Liver (tissue), 9 donors: Measurements from ENCODE around the gene TPSD1. TPM values are rescaled to one million over a fixed set of nuclear protein-coding genes. Genes with fewer than 3 reads are reported as not detected.

Experiments
- DNase-seq: peaks from one replicate; pipeline ENCODE4 v3.0.0-alpha.2; 2017; ENCODE audit warnings: low spot score
- H3K27ac ChIP-seq, 2 donors: one replicate each; pipeline ENCODE4 v1.7.0; 2013; ENCODE audit warnings: inconsistent platforms in 2 of 2, low read length in 2 of 2, control low read depth in 1 of 2, low read depth in 1 of 2, mild to moderate bottlenecking in 1 of 2
- H3K27me3 ChIP-seq, 4 donors: one replicate each; pipeline versions ENCODE4 v1.6.1 to v1.7.0; 2013; ENCODE audit warnings: low read length in 3 of 4, inconsistent platforms in 1 of 4, mild to moderate bottlenecking in 1 of 4, moderate library complexity in 1 of 4; ENCODE audit not compliant: control insufficient read depth in 4 of 4, insufficient read depth in 4 of 4
- H3K36me3 ChIP-seq, 4 donors: one replicate each; pipeline versions ENCODE4 v1.6.1 to v1.7.0; 2013; ENCODE audit warnings: low read length in 3 of 4, mild to moderate bottlenecking in 3 of 4, low read depth in 1 of 4, moderate library complexity in 1 of 4; ENCODE audit not compliant: control insufficient read depth in 4 of 4, insufficient read depth in 3 of 4
- H3K4me1 ChIP-seq, 4 donors: one replicate each; pipeline versions ENCODE4 v1.6.1 to v1.7.0; 2013; ENCODE audit warnings: low read length in 3 of 4, mild to moderate bottlenecking in 3 of 4, moderate library complexity in 1 of 4; ENCODE audit not compliant: control insufficient read depth in 4 of 4, insufficient read depth in 4 of 4
- H3K4me3 ChIP-seq, 3 donors: one replicate each; pipeline versions ENCODE4 v1.6.1 to v1.7.0; 2013; ENCODE audit warnings: low read length in 3 of 3, control low read depth in 1 of 3, low read depth in 1 of 3, mild to moderate bottlenecking in 1 of 3
- H3K9ac ChIP-seq, 2 donors: one replicate each; pipeline ENCODE4 v1.7.0; 2013; ENCODE audit warnings: low read length in 2 of 2, mild to moderate bottlenecking in 2 of 2, moderate library complexity in 2 of 2, control low read depth in 1 of 2, low read depth in 1 of 2
- H3K9me3 ChIP-seq, 4 donors: one replicate each; pipeline versions ENCODE4 v1.6.1 to v1.7.0; 2013; ENCODE audit warnings: low read length in 3 of 4; ENCODE audit not compliant: control insufficient read depth in 4 of 4
- EGR1 ChIP-seq, 2 donors: IDR thresholded peaks; 2 replicates each; pipeline ENCODE4 v1.6.1; 2016 to 2018; ENCODE audit warnings: antibody characterized with exemption in 2 of 2, low read depth in 2 of 2
- FOXA1 ChIP-seq: IDR thresholded peaks from 2 replicates; pipeline ENCODE4 v1.6.1; 2016; ENCODE audit warnings: antibody characterized with exemption
- FOXA2 ChIP-seq: IDR thresholded peaks from 2 replicates; pipeline ENCODE4 v1.6.1; 2016; ENCODE audit warnings: antibody characterized with exemption
- GABPA ChIP-seq, 2 donors: IDR thresholded peaks in 1 of 2; conservative IDR thresholded peaks in 1 of 2; 2 replicates each; pipeline ENCODE4 v1.6.1; 2016; ENCODE audit warnings: antibody characterized with exemption in 2 of 2, mild to moderate bottlenecking in 1 of 2, moderate library complexity in 1 of 2
- HNF4G ChIP-seq: IDR thresholded peaks from 2 replicates; pipeline ENCODE4 v1.6.1; 2016; ENCODE audit warnings: antibody characterized with exemption
- NR2F2 ChIP-seq: IDR thresholded peaks from 2 replicates; pipeline ENCODE4 v1.6.1; 2016; ENCODE audit warnings: antibody characterized with exemption
- RAD21 ChIP-seq, 2 donors: IDR thresholded peaks; 2 replicates each; pipeline ENCODE4 v1.6.1; 2016; ENCODE audit warnings: antibody characterized with exemption in 2 of 2, mild to moderate bottlenecking in 2 of 2
- TAF1 ChIP-seq: conservative IDR thresholded peaks from 2 replicates; pipeline ENCODE4 v1.6.1; 2016; ENCODE audit warnings: antibody characterized with exemption, mild to moderate bottlenecking
- WGBS: extraction: QIAGEN DNeasy Blood & Tissue Kit; methylation state at CpG from one replicate; pipeline ENCODE4 v1.1.7; 2013; 5-methylcytosine and 5-hydroxymethylcytosine counted together
- polyA plus RNA-seq, 2 donors: library from polyadenylated mRNA; stranded (reverse) in 1 of 2; unstranded in 1 of 2; fragments of 200-250 nt in 1 of 2; fragments of >200 nt in 1 of 2; fragmentation: Nextera tagmentation in 1 of 2; extraction: Ambion mirVana in 1 of 2; gene quantifications; one replicate each; pipeline versions ENCODE4 v1.2.1 to v1.2.3, GENCODE V29; 2013 to 2015
- total RNA-seq, 2 donors: library from RNA; depleted of rRNA; stranded (reverse); fragments of >200 nt; gene quantifications; one replicate each; pipeline ENCODE4 v1.2.3, GENCODE V29; 2014
- TF ChIP-seq, protein P1 (sequence below): fragments of 150-350 bp; IDR thresholded peaks from 2 replicates; pipeline ENCODE4 v1.5.1; 2017; ENCODE audit warnings: improper control_type of control experiment, low read depth, low read length; ENCODE audit not compliant: missing input control
- TF ChIP-seq, protein P2 (sequence below): IDR thresholded peaks from 2 replicates; pipeline ENCODE4 v1.6.1; 2016; ENCODE audit warnings: antibody characterized with exemption
- TF ChIP-seq, protein P3 (sequence below): IDR thresholded peaks from 2 replicates; pipeline ENCODE4 v1.6.1; 2016; ENCODE audit warnings: antibody characterized with exemption
- TF ChIP-seq, protein P4 (sequence below): IDR thresholded peaks from 2 replicates; pipeline ENCODE4 v1.6.1; 2016; ENCODE audit warnings: antibody characterized with exemption
- donor health status: healthy.
- donor health status: healthy.
- donor health status: healthy.
- donor health status: healthy.
- donor health status: healthy.

Gene TPSD1
- total and polyA plus RNA-seq, 4 donors: 0.28 to 0.40 TPM; not detected in 2

DNA sequence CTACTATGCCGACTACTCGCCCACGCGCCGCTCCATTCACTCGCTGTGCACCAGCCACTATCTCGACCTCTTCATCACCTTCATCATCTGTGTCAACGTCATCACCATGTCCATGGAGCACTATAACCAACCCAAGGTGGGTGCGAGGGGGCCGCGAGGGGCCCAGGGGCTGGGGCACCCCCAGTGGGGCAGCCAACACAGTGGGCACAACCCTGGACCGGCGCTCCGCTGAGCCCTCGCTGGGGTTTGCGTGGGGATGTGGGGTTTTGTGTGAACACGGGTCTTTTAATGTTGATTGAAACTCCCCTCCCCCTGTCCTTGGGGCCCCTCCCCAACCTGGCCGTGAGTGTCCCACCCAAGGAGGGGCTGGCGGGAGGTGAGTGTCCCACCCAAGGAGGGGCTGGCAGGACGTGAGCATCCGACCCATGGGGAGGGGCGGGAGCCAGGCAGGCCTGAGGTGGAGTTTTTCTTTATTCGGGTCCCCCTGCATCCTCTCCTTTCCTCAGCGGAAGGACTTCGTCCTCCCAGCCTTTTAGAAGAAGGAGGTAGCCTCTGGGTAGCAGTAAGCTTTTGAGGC, 42.0 kb upstream of the TPSD1 start (continued):
- TF ChIP-seq, protein P1, sequence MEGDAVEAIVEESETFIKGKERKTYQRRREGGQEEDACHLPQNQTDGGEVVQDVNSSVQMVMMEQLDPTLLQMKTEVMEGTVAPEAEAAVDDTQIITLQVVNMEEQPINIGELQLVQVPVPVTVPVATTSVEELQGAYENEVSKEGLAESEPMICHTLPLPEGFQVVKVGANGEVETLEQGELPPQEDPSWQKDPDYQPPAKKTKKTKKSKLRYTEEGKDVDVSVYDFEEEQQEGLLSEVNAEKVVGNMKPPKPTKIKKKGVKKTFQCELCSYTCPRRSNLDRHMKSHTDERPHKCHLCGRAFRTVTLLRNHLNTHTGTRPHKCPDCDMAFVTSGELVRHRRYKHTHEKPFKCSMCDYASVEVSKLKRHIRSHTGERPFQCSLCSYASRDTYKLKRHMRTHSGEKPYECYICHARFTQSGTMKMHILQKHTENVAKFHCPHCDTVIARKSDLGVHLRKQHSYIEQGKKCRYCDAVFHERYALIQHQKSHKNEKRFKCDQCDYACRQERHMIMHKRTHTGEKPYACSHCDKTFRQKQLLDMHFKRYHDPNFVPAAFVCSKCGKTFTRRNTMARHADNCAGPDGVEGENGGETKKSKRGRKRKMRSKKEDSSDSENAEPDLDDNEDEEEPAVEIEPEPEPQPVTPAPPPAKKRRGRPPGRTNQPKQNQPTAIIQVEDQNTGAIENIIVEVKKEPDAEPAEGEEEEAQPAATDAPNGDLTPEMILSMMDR: no peak
- no peak for TF ChIP-seq TAF1
- TF ChIP-seq, protein P2, sequence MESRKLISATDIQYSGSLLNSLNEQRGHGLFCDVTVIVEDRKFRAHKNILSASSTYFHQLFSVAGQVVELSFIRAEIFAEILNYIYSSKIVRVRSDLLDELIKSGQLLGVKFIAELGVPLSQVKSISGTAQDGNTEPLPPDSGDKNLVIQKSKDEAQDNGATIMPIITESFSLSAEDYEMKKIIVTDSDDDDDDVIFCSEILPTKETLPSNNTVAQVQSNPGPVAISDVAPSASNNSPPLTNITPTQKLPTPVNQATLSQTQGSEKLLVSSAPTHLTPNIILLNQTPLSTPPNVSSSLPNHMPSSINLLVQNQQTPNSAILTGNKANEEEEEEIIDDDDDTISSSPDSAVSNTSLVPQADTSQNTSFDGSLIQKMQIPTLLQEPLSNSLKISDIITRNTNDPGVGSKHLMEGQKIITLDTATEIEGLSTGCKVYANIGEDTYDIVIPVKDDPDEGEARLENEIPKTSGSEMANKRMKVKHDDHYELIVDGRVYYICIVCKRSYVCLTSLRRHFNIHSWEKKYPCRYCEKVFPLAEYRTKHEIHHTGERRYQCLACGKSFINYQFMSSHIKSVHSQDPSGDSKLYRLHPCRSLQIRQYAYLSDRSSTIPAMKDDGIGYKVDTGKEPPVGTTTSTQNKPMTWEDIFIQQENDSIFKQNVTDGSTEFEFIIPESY: no peak
- TF ChIP-seq, protein P3, sequence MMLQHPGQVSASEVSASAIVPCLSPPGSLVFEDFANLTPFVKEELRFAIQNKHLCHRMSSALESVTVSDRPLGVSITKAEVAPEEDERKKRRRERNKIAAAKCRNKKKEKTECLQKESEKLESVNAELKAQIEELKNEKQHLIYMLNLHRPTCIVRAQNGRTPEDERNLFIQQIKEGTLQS: no peak
- TF ChIP-seq GABPA (IDR thresholded peaks at IDR 0.05 in 1 of 2, conservative IDR thresholded peaks at IDR 0.05 in 1 of 2): no peak
- no peak for TF ChIP-seq FOXA1
- no peak for TF ChIP-seq NR2F2

DNA sequence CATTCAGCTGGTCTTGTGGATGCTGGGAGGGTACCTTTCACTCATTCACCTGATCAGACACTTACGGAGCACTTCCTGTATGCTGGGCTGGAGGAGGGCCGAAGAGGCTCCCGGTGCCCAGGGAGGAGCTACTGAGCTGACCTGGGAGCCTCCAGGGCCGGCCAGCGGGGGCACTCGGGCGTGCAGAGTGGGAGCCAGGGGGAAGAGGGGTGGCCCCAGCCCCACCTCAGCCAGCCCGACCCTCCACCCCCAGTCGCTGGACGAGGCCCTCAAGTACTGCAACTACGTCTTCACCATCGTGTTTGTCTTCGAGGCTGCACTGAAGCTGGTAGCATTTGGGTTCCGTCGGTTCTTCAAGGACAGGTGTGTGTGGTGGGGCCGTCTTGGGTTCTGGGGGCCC, 41.1 kb upstream of the TPSD1 start:
- DNase-seq: no peak
- Histone ChIP-seq H3K27ac (no peak overlapping the region), H3K9me3 (no peaks in the 10 kb centered on the region), H3K36me3 (peaks cover 0 to 69% (median 19%) of the 10 kb centered on the region in 4 donors), H3K4me1 (no peaks in the 10 kb centered on the region), H3K27me3 (no peaks in the 10 kb centered on the region), H3K9ac (no peak overlapping the region), H3K4me3 (no peak overlapping the region)
- WGBS: 86% methylated on average over 16 of the region's 16 CpGs
- TF ChIP-seq, protein P4, sequence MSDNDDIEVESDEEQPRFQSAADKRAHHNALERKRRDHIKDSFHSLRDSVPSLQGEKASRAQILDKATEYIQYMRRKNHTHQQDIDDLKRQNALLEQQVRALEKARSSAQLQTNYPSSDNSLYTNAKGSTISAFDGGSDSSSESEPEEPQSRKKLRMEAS: no peak
- no peak for TF ChIP-seq FOXA1
- no peak for TF ChIP-seq HNF4G
- TF ChIP-seq FOXA2: no peak
- no peak for TF ChIP-seq EGR1 (IDR thresholded peaks at IDR 0.05; ENCODE audit: low read depth in 2 of 2)
- no peak for TF ChIP-seq TAF1
- TF ChIP-seq, protein P3: no peak

DNA sequence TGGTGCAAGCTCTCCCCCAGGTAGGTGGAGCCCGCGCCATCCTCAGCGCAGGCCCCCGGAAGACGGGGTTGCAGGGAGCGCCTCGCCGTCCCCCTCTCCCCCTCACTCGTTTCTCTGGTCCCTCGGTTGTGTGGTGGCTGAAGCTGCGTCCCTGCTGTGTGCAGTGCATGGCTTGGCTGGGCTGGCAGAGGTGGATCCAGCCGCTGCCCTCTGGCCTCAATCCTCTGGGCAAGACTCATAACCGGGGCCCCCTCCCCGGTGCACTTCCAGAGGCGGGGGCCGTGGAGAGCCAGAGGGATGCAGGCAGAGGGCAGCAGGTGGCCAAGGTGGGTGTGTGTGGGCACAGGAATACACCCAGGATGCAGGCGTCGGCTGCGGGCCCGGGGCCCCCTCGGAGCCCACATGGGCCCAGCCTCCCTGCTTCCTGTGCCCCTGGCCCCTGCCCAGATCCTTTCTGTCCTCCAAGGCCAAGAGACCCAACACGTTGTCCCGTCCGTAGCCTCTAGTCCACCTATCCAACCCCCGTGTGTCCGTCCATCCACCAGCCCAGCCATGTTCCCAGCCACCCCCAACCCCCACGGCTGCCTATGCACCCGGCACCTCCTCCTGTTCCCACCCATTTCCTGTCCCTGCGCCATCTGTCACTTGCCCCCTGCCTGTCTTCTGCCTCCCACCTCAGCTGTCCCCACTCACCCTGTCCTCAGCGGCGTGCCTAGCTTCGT, 40.1 kb upstream of the TPSD1 start:
- 82% methylated on average over 32 of the region's 32 CpGs for WGBS
- no peaks in the 10 kb centered on the region for H3K4me1 ChIP-seq
- H3K9me3 ChIP-seq: no peaks in the 10 kb centered on the region
- DNase-seq: no peak
- H3K27ac ChIP-seq: no peak overlapping the region
- H3K9ac ChIP-seq: no peak overlapping the region
- H3K27me3 ChIP-seq: no peaks in the 10 kb centered on the region
- H3K4me3 ChIP-seq: no peak overlapping the region
- peaks cover 0 to 73% (median 19%) of the 10 kb centered on the region in 4 donors for H3K36me3 ChIP-seq
- TF ChIP-seq FOXA2 (no peak), HNF4G (no peak), FOXA1 (no peak), RAD21 (IDR thresholded peaks at IDR 0.05) (no peak)
- TF ChIP-seq, protein P3: no peak
- TF ChIP-seq, protein P4: no peak
- TF ChIP-seq, protein P2: no peak
- TF ChIP-seq, protein P1: no peak
